Stimulated activated CD8-positive, alpha-beta memory T cell treated with anti-CD3 and anti-CD28 coated beads, Interleukin-2, amount 100 ng/mL, for 48 hours (primary cell): ENCODE measurements around the gene CDON.

Experiments used
- DNase-seq, 2 donors: peaks; one replicate each; pipeline ENCODE4 v3.0.0-alpha.2; 2020; ENCODE audit warnings: low read depth in 2 of 2

The CDON gene

GRCh38 chr11:125956391-125957134 lies 106.1 kb downstream of the CDON start:
- no peak for DNase-seq

DNA sequence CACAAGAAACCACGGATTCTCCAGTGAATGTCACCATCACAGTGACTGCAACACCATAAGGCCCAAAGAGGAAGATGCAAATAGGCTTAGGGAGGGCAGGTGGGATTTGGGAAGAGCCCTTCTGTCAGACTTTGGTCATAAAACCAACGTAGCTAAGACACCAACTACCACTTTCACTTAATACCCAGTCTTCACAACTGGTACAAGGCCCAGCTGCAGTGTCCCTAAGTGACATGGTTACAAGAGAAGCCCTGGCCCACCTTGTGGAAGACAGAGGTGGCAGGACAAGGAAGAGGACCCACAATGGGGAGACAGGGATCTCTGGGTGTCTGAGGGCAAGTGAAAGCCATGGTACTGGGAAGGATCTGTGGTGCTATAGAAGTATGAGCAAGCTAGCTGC lies 106.8 kb downstream of the CDON start:
- no peak for DNase-seq

DNA sequence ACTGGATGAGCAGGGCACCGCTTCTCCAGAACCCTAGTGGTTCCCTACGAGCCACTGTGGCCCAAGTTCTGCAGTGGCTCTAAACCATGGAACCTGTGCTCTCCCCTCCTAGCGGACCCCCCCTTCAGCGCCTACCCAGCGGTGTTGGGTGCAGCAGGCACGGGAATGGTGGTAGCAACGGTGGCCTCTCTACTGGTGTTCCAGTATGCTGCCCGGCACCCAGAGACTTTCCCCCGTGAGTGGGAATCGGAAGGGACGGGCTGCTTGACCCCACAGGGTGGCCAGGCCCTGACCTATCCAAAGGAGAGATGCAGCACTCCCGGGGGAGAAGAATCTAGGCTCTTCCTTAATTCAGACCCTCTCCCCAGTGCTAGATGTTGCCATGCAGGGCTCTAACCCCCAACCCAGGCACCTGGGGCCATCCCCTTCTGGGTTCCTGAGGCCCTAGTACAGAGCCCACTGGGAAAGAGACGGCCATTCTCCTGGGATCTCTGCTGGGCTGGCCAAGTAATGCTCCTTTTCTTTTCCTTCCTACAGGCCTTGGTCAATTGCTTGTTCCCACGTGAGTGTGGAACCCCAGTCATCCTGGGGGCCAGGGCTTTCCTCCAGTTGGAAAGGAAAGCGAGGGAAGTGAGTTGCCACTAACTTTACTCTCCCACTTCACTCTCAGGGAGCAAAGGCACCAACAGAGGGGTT lies 107.6 kb downstream of the CDON start:
- DNase-seq: no peak

DNA sequence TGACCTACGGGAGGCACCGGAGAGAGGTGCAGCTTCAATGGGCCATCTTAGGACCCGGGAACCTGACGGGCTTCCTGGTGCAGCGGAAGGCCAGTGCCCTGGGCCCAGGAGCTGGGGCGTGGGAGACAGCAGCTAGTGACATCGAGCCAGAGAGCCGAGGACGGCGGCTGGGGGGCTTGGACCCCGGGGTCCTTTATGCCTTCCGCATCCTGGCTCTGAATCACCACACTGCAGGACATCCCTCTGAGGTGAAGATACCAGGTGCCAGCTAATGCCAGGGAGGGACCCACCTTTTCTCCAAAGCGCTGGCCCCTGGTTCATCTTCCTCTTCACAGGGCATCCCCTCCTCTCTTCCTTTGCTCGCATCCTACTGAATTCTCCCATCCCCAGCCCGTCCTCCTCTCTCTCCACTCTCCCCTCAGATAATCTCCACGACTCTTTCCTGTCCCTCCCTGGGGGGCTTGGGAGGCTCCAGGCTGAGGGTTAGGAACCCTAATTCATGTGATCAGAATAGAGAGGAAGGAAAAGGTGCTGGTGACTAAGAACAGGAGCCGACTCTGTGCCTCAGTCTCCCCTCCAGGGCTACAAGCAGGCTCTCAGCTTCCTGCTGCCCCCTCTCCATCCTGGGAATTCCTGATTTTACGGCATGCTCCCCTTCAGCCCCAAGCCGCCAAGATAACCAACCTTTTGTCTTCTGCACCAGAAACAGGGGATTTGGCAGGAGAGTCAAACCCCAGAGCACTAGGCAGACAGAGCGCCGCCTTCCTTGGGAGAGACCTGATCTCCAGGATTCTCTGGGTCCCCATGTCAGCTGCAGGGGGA lies 108.3 kb downstream of the CDON start:
- DNase-seq: no peak

GRCh38 chr11:125953401-125953935 lies 109.2 kb downstream of the CDON start:
- DNase-seq: no peak

- no peak for DNase-seq
Measured at GRCh38 chr11:125952973-125953372, 109.7 kb downstream of the CDON start.

GRCh38 chr11:125952559-125952958 lies 110.1 kb downstream of the CDON start:
- DNase-seq: no peak

- no peak for DNase-seq
Measured at GRCh38 chr11:125951731-125952130, 110.9 kb downstream of the CDON start.

DNA sequence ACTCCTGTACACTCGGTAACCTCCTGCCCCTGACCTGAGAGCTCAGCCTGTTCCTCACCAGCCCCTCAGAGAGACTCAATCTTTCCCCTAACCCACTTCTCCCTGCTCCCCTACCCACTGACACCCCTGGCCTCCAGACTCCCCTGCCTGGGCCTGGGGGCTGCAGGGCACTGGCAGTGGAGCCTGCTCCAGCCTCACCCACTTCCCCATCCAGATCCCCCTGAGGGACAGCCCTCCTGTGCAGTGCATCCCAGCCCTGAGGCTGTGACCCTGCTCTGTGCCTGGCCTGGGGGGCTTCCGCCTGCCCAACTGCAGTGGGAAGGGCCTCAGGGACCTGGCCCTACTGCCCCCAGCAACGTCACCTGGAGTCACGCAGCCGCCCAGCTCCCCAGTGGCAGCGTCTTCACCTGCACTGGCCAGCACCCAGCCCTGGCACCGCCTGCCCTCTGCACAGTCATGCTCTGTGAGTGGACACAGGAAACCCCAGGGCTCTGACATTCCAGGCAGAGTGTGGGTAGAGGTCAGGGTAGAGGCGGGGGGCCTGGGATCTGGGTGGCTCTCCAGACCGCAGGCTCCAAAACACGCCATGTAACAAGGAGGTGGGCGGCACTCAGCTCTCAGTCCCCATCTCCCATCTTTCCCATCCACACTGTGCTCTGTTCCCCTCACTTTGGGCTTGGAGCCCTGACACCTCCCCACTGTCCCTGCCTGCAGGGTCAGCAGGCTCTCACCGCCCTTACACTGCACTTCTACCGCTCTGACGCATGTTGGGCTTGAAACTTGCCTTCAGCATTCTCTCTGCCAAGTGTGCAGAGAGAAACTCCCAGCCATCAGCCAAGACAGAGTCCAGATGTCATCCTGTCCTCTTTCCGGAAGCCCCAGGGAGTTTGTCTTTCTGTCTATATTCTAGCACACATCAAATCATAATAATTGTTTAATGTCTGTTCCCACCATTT lies 111.7 kb downstream of the CDON start:
- no peak for DNase-seq

DNA sequence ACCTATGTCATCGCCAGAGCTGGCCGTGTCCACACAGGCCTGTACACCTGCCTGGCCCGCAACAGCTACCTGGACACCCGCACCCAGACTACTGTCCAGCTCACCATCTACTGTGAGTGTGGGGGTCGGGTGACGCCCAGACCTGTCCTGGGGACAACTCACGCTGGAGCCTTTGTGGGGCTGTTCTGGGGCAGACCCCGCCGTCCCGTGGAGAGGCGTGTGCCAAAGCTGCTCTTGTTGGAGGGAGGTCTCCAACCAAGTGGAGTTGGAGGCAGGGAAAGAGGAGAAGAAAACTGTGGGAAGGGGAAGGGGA lies 112.5 kb downstream of the CDON start:
- no peak for DNase-seq

DNA sequence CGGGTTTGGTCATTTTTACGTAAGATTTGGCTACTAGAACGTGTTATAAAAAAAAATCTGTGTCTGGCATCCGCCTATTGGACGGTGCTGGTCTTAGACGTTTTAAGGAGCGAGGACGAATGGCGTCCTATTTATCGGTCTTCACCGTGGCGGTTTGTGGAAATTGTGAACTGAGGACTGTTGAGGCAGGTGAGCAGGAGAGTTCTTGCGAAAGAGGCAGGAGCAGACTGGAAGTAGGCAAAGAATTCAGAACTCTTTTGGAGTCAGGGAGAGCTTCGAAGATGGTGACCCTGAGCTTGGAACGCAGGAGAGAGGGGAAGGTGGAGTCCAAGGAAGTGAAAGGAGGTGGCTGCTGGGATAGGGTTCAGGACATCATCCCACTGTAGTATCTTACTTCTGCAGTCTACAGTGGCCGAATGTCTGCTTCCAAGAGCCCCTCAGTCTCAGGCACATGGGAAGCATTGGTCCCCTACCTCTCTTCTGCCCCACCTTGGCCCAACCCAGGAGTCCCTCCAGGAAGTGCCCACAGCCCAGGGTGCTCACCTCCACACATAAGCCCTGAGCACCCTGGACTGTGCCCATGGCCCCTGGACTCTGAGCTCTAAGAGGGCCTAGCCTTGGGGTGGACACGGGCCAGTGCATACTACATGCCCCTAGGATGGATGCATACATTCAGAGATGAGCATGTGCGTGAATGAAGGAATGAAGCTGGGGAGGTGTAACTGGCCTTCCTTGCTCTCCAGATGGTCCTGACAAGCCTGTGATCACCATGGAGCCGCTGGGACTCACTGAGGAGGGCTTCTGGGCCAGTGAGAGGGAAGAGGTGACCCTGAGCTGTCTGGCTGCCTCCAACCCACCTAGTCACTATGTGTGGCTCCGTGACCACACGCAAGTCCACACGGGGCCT lies 113.1 kb downstream of the CDON start:
- DNase-seq: no peak

DNA sequence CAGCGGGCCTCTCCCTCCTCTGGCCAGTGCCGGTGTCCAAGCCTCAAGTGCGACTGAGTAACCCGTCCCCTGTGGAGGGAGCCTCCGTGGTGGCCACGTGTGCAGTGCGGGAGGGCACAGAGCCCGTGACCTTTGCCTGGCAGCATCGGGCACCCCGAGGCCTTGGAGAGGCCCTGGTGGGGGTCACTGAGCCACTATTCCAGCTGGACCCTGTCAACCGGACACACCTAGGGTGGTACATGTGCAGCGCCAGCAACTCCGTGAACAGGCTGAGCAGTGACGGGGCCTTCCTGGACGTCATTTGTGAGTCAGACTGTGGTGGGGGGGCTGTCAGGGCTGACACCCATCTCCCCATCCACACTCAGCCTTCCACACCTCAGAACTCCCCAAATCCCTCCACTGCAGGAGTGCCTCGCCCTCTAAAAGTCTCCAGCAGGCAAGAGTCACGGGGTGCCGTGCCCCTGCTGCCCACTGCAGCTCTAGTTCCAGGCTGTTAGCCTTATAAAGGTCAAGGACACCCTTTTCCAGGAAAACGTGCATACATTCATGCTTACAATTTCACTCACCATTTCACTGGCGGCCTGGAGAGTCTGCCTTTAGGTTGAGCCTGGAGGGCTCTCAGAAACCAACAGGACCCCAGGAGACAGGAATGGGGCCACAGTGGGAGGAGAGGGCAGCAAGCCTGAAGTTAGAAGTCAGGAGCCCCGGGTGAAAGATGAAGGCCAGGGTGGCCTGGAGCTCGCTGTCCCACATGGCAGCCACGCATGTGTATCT lies 114.2 kb downstream of the CDON start:
- DNase-seq: no peak

- no peak for DNase-seq
Measured at GRCh38 chr11:125947419-125948277, 115.0 kb downstream of the CDON start.

- DNase-seq: no peak
Measured at GRCh38 chr11:125946712-125947418, 115.8 kb downstream of the CDON start.

DNA sequence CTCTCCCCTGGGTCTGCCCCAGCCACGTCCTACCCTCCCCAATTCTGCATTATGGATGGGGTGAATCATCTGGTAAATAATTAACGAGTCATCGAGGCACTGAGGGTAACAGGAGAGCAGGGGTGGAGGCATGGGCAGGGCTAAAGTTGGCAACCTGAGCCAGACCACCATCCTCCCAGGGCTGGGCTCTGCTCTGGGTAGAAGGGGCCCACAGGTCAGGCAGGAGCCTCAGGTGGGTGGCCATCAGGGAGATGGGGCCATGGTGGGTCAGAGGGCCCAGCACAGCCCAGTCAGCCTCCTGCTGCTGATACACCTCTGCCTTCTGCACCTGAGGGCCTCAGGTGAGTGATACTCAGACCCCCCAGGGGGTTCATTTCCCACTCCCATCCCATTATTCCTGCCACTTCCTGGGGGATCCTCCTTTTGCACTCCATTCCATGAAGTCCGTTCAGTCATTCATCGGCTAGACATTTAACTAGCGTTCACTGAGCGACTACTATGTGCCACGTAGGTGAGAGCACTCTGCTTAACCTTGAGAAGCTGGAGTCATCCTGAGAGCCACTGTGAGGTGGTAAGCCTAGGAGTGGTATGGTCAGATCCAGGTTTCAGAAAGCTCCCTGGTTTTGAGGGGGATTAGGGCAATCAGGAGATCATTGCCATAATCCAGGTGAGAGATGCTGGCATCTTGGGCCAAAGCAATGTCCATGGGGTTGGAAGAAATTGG lies 116.7 kb downstream of the CDON start, which contains the start of gene VSIG10L2:
Gene VSIG10L2, plus strand, starts transcription at position 248 of the 724 bp plus-strand sequence. Its CDS starts 12 bp downstream, at position 260.
- no peak for DNase-seq

DNA sequence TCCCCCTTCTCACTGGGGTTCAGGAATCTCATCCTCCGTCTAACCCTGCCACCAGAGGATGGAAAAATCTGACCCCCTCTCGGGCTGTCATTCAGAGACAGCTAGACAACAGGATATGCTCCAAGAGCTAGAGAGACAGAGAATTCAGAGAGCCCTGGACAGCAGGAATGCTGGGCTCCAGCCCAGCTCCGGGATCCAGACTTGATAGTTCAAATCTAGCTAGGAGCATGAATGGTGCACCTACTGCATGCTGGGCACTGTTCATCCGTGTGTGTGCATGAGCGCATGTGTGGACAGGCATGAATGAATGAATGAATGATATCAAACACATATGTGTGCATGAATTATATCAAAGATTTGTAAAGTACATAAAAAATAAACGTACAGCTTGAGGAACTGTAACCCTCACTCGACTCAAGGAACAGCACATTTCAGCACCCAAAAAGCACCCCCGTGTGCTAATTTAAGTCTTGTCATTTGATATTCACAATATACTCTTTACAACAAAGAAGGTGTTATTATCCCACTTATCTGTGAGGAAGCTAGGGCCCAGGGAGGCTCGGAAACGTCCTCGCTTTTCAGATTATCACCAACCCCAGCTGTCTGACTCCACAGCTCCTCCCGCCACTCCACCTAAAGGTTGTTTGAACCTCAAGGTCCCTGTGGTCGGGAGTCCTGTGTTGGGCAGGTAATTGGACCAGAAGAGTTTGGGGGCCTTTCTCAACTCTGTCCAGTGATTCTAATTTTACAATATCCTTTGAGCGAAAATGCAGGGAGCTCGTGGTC lies 117.5 kb downstream of the CDON start:
- DNase-seq: no peak
